HEK293 (cell line): Measurements from ENCODE around the gene PAK3.

Source experiments
- CTCF ChIA-PET: fragments of 350-600 bp; formaldehyde crosslinking; extraction: SDS; loops from one replicate; lab custom pipeline; 2021; ENCODE audit warnings: antibody characterized with exemption; lab: Yijun Ruan, JAX
- POLR2A ChIA-PET: fragments of 300-600 bp; formaldehyde crosslinking; extraction: SDS; loops from one replicate; lab custom pipeline; 2020; ENCODE audit warnings: antibody characterized with exemption, inconsistent platforms; lab: Yijun Ruan, JAX
- H3K27ac ChIP-seq: fragments of 200-500 bp; sonication (Bioruptor generic); 2 replicates; pipeline ENCODE4 v1.5.1; 2014; ENCODE audit warnings: low read depth, low read length, control low read depth, inconsistent platforms; ENCODE audit errors: extremely low read depth
- H3K36me3 ChIP-seq, 2 experiments: fragments of 200-500 bp in 1 of 2; sonication (Bioruptor generic) in 1 of 2; 1 replicate in 1 of 2; 2 replicates in 1 of 2; pipeline ENCODE4 v1.5.1; 2014 to 2017; ENCODE audit warnings: inconsistent platforms in 2 of 2, low read length in 2 of 2; ENCODE audit not compliant: control insufficient read depth in 2 of 2, insufficient read depth in 1 of 2
- H3K4me1 ChIP-seq: fragments of 200-500 bp; sonication (Bioruptor generic); 2 replicates; pipeline ENCODE4 v1.5.1; 2014; ENCODE audit warnings: mild to moderate bottlenecking, low read length, inconsistent platforms; ENCODE audit not compliant: control insufficient read depth, insufficient read depth
- H3K4me3 ChIP-seq: 2 replicates; pipeline ENCODE4 v1.5.1; 2011; ENCODE audit warnings: low read depth, mild to moderate bottlenecking, control low read depth, low read length, moderate library complexity
- H3K9me3 ChIP-seq: fragments of 200-500 bp; sonication (Bioruptor generic); 2 replicates; pipeline ENCODE4 v1.5.1; 2014; ENCODE audit warnings: low read depth, low read length, inconsistent platforms; ENCODE audit not compliant: control insufficient read depth, insufficient read depth
- KLF10 ChIP-seq: fragments of 450-650 bp; IDR thresholded peaks from 2 replicates; pipeline ENCODE4 v1.5.1; 2018; ENCODE audit warnings: missing biosample characterization, mild to moderate bottlenecking, missing genetic modification characterization
- MZF1 ChIP-seq: fragments of 450-650 bp; formaldehyde crosslinking; IDR thresholded peaks from 2 replicates; pipeline ENCODE4 v1.5.1; 2017; ENCODE audit warnings: missing biosample characterization, missing genetic modification characterization, borderline replicate concordance
- OVOL3 ChIP-seq: fragments of 450-650 bp; formaldehyde crosslinking; IDR thresholded peaks from 2 replicates; pipeline ENCODE4 v1.5.1; 2016; ENCODE audit warnings: missing biosample characterization, missing genetic modification characterization
- SCRT1 ChIP-seq: fragments of 450-650 bp; formaldehyde crosslinking; IDR thresholded peaks from 2 replicates; pipeline ENCODE4 v1.5.1; 2016; ENCODE audit warnings: missing biosample characterization, missing genetic modification characterization, borderline replicate concordance
- SP2 ChIP-seq: fragments of 450-650 bp; formaldehyde crosslinking; IDR thresholded peaks from 2 replicates; pipeline ENCODE4 v1.5.1; 2016; ENCODE audit warnings: missing biosample characterization, missing genetic modification characterization
- ZBTB21 ChIP-seq: fragments of 450-650 bp; formaldehyde crosslinking; IDR thresholded peaks from 2 replicates; pipeline ENCODE4 v1.5.1; 2017; ENCODE audit warnings: missing biosample characterization, missing genetic modification characterization
- ZFHX2 ChIP-seq: fragments of 450-650 bp; formaldehyde crosslinking; conservative IDR thresholded peaks from 2 replicates; pipeline ENCODE4 v1.5.1; 2016; ENCODE audit warnings: missing biosample characterization, missing genetic modification characterization
- ZIC2 ChIP-seq: fragments of 450-650 bp; formaldehyde crosslinking; IDR thresholded peaks from 2 replicates; pipeline ENCODE4 v1.5.1; 2016; ENCODE audit warnings: missing biosample characterization, missing genetic modification characterization
- ZNF174 ChIP-seq: fragments of 450-650 bp; formaldehyde crosslinking; IDR thresholded peaks from 2 replicates; pipeline ENCODE4 v1.5.0; 2017; ENCODE audit warnings: missing biosample characterization, mild to moderate bottlenecking, missing genetic modification characterization
- ZNF175 ChIP-seq: fragments of 450-650 bp; formaldehyde crosslinking; IDR thresholded peaks from 2 replicates; pipeline ENCODE4 v1.5.1; 2016; ENCODE audit warnings: missing biosample characterization, missing genetic modification characterization
- ZNF248 ChIP-seq: fragments of 450-650 bp; formaldehyde crosslinking; IDR thresholded peaks from 2 replicates; pipeline ENCODE4 v1.5.1; 2017; ENCODE audit warnings: missing biosample characterization, missing genetic modification characterization
- ZNF302 ChIP-seq: fragments of 450-650 bp; formaldehyde crosslinking; IDR thresholded peaks from 2 replicates; pipeline ENCODE4 v1.5.1; 2016; ENCODE audit warnings: missing biosample characterization, missing genetic modification characterization, low read depth
- ZNF341 ChIP-seq: fragments of 450-650 bp; formaldehyde crosslinking; IDR thresholded peaks from 2 replicates; pipeline ENCODE4; 2016; ENCODE audit warnings: low read depth, missing biosample characterization, missing genetic modification characterization
- ZNF391 ChIP-seq: fragments of 450-650 bp; formaldehyde crosslinking; IDR thresholded peaks from 2 replicates; pipeline ENCODE4 v1.5.1; 2016; ENCODE audit warnings: low read depth, missing biosample characterization, missing genetic modification characterization, borderline replicate concordance
- ZNF416 ChIP-seq: fragments of 450-650 bp; formaldehyde crosslinking; IDR thresholded peaks from 2 replicates; pipeline ENCODE4 v1.5.1; 2016; ENCODE audit warnings: missing biosample characterization, missing genetic modification characterization
- ZNF768 ChIP-seq: fragments of 450-650 bp; formaldehyde crosslinking; IDR thresholded peaks from 2 replicates; pipeline ENCODE4 v1.5.1; 2018; ENCODE audit warnings: missing biosample characterization, mild to moderate bottlenecking, missing genetic modification characterization
- ZNF843 ChIP-seq: fragments of 450-650 bp; formaldehyde crosslinking; IDR thresholded peaks from 2 replicates; pipeline ENCODE4 v1.5.1; 2016; ENCODE audit warnings: missing biosample characterization, missing genetic modification characterization
- ZSCAN23 ChIP-seq: fragments of 450-650 bp; formaldehyde crosslinking; IDR thresholded peaks from 2 replicates; pipeline ENCODE4 v1.5.1; 2016; ENCODE audit warnings: missing biosample characterization, missing genetic modification characterization
- TF ChIP-seq, protein P1 (sequence below): sonication (generic); formaldehyde crosslinking; IDR thresholded peaks from 2 replicates; pipeline ENCODE4 v1.8.1; 2022; ENCODE audit warnings: mild to moderate bottlenecking, moderate library complexity, missing genetic modification reagents
- TF ChIP-seq, protein P2 (sequence below): fragments of 450-650 bp; formaldehyde crosslinking; IDR thresholded peaks from 2 replicates; pipeline ENCODE4 v1.5.1; 2016; ENCODE audit warnings: missing biosample characterization, missing genetic modification characterization
- TF ChIP-seq, protein P3 (sequence below): fragments of 450-650 bp; formaldehyde crosslinking; IDR thresholded peaks from 2 replicates; pipeline ENCODE4 v1.5.1; 2016; ENCODE audit warnings: missing biosample characterization, missing genetic modification characterization, borderline replicate concordance

PAK3 gene

DNA sequence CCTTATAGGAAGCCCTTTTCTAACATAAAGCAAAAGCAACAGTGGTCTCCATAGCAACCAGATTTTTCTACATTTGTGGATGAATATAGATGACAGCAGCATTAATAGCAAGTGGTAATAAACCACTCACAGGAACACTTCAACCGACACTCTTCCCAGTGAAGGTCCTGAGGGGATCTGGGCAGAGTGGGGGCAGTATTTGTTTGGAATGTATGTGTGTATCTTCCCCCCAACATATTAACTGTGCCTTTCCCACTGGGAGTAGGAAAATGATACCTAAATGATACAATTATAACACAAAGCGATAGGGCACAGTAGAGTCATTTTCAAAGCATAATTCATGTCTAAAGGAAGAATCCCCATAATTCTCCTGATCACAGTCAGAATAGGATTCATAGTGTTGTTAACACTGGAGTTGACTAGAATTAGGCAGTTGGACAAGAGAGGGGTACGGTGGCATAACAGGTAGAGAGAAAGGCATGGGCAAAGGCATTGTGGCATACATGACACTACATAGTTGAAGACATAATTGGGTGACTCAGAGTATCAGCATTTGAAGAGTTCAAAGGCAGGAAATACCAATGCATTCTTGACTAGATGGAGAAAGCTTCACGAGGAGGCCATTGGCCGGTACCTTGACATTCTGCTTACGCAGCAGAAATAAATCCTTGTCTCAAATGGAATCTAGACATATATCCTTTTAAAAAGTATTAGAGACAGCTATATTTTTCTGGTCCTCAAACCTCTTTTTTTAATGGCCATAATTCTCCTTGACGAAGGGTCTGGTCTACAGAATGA lies 159.1 kb downstream of the PAK3 start:
- TF ChIP-seq ZNF391 (tag by site-specific recombination) (no peak), ZNF175 (tag by site-specific recombination) (no peak), ZNF248 (tag by site-specific recombination) (no peak), ZNF174 (tag by site-specific recombination) (no peak), ZNF843 (tag by site-specific recombination) (no peak), ZNF416 (no peak), ZNF341 (no peak), OVOL3 (tag by site-specific recombination) (no peak), ZBTB21 (tag by site-specific recombination) (no peak), ZSCAN23 (tag by site-specific recombination) (no peak), ZIC2 (tag by site-specific recombination) (no peak), SP2 (tag by site-specific recombination) (no peak), KLF10 (tag by site-specific recombination) (no peak)
- TF ChIP-seq, protein P1, sequence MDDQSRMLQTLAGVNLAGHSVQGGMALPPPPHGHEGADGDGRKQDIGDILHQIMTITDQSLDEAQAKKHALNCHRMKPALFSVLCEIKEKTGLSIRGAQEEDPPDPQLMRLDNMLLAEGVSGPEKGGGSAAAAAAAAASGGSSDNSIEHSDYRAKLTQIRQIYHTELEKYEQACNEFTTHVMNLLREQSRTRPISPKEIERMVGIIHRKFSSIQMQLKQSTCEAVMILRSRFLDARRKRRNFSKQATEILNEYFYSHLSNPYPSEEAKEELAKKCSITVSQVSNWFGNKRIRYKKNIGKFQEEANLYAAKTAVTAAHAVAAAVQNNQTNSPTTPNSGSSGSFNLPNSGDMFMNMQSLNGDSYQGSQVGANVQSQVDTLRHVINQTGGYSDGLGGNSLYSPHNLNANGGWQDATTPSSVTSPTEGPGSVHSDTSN (CRISPR knock-in tag), result no peak
- H3K9me3 ChIP-seq, result no peaks in the 10 kb centered on the region
- no peak overlapping the region for H3K27ac ChIP-seq
- H3K4me1 ChIP-seq, result no peaks in the 10 kb centered on the region
- no peaks in the 10 kb centered on the region for H3K36me3 ChIP-seq
- CTCF ChIA-PET, result interaction anchor here (2.3 kb wide), 1 partner anchor 11 kb away, joined by 6 read pairs; no protein-coding TSS in a partner anchor
- POLR2A ChIA-PET, result no interaction called here
- H3K4me3 ChIP-seq, result no peak overlapping the region

DNA sequence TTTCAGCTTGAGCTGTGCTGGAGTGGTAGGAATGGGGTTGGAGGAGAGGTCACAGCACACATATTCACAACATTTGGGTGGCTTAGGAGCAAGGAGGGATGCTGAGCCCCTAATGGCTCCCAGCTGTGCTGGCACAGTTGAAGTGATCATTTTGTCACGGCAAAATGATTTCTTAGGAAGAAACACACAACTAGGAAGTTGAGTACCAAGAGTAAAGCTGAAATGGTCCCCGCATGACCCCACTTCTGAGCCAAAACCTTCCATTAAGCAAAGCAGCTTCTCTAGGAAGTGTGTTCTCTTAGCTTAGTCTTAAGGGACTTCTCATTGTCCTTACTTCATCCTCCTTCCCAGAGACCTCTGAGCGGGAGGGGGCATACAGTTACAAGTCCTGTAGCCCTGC lies 161.7 kb downstream of the PAK3 start:
- Histone ChIP-seq H3K9me3 (no peaks in the 10 kb centered on the region), H3K36me3 (no peaks in the 10 kb centered on the region), H3K4me3 (no peak overlapping the region), H3K4me1 (no peaks in the 10 kb centered on the region), H3K27ac (no peak overlapping the region)
- TF ChIP-seq MZF1, result no peak
- TF ChIP-seq, protein P2, sequence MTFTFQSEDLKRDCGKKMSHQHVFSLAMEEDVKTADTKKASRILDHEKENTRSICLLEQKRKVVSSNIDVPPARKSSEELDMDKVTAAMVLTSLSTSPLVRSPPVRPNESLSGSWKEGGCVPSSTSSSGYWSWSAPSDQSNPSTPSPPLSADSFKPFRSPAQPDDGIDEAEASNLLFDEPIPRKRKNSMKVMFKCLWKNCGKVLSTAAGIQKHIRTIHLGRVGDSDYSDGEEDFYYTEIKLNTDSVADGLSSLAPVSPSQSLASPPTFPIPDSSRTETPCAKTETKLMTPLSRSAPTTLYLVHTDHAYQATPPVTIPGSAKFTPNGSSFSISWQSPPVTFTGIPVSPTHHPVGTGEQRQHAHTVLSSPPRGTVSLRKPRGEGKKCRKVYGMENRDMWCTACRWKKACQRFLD (tag by site-specific recombination), result no peak
- no peak for TF ChIP-seq SCRT1
- TF ChIP-seq ZNF302 (tag by site-specific recombination), result no peak
- POLR2A ChIA-PET, result no interaction called here
- CTCF ChIA-PET, result no interaction called here

DNA sequence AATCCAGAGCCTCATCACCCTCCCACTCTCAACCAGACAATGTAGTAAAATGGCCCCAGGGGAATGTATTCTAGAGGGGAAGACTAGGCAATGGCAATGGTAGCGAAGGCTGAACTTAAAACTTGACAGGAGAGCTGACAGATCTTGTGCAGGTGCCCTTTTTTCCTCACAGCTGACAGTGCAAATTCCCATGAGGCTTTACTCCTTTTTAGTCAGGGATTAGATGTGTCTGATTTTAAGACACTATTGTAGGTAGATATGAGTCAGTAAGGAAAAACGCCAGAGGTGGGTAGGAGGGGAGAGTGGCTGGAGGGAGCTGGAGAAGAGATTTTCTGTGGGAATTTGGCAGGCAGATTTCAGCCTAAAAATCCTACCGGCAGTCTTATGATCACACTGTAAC lies 163.6 kb downstream of the PAK3 start:
- Histone ChIP-seq H3K36me3 (no peaks in the 10 kb centered on the region), H3K4me3 (no peak overlapping the region), H3K4me1 (no peaks in the 10 kb centered on the region), H3K9me3 (no peaks in the 10 kb centered on the region), H3K27ac (no peak overlapping the region)
- CTCF ChIA-PET, result interaction anchor here (0.5 to 2.9 kb wide), 2 partner anchors 15 to 407 kb away, joined by 3 to 11 read pairs; no protein-coding TSS in a partner anchor
- POLR2A ChIA-PET, result no interaction called here
- TF ChIP-seq ZNF768 (tag by site-specific recombination) (no peak), ZFHX2 (tag by site-specific recombination) (no peak)
- TF ChIP-seq, protein P3, sequence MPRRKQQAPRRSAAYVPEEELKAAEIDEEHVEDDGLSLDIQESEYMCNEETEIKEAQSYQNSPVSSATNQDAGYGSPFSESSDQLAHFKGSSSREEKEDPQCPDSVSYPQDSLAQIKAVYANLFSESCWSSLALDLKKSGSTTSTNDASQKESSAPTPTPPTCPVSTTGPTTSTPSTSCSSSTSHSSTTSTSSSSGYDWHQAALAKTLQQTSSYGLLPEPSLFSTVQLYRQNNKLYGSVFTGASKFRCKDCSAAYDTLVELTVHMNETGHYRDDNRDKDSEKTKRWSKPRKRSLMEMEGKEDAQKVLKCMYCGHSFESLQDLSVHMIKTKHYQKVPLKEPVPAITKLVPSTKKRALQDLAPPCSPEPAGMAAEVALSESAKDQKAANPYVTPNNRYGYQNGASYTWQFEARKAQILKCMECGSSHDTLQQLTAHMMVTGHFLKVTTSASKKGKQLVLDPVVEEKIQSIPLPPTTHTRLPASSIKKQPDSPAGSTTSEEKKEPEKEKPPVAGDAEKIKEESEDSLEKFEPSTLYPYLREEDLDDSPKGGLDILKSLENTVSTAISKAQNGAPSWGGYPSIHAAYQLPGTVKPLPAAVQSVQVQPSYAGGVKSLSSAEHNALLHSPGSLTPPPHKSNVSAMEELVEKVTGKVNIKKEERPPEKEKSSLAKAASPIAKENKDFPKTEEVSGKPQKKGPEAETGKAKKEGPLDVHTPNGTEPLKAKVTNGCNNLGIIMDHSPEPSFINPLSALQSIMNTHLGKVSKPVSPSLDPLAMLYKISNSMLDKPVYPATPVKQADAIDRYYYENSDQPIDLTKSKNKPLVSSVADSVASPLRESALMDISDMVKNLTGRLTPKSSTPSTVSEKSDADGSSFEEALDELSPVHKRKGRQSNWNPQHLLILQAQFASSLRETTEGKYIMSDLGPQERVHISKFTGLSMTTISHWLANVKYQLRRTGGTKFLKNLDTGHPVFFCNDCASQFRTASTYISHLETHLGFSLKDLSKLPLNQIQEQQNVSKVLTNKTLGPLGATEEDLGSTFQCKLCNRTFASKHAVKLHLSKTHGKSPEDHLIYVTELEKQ (tag by site-specific recombination), result no peak
